ENCODE results near the gene MBD3L5.

The MBD3L5 gene

DNA sequence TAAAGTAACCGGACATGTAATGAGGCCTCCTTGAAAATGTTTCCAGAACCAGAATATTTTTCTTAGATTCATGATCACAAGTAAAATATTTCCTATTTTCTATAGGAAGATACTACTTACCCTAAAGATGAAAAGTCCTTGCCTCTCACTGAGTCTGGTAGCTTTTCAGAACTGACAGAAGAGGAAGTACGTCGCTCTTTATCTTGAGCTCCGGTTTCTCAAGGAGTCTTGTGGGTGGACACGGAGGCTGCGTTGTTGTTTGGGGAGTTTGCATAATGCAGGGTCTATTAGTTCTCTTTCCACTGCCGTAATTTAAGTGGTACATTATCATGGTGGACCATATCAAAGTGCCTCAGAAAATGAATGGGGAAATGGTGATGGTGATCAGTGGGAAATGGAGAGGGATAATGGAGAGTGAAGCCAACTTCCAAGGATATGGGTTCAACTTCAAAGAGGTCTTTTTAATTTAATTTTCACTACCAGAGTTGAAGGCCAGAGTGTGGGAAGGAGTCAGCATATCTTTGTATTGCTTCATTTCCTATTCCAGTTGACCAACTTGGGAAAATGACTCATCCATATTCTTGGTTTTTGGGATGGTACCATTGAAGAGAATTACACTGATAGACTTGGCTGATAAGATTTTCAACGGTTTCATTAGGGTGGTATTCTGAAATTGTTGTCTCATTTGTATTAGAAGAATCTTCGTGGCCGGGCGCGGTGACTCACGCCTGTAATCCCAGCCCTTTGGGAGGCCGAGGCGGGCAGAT, 32.5 kb upstream of the MBD3L5 start:
- TF ChIP-seq, protein P1, sequence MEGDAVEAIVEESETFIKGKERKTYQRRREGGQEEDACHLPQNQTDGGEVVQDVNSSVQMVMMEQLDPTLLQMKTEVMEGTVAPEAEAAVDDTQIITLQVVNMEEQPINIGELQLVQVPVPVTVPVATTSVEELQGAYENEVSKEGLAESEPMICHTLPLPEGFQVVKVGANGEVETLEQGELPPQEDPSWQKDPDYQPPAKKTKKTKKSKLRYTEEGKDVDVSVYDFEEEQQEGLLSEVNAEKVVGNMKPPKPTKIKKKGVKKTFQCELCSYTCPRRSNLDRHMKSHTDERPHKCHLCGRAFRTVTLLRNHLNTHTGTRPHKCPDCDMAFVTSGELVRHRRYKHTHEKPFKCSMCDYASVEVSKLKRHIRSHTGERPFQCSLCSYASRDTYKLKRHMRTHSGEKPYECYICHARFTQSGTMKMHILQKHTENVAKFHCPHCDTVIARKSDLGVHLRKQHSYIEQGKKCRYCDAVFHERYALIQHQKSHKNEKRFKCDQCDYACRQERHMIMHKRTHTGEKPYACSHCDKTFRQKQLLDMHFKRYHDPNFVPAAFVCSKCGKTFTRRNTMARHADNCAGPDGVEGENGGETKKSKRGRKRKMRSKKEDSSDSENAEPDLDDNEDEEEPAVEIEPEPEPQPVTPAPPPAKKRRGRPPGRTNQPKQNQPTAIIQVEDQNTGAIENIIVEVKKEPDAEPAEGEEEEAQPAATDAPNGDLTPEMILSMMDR (IDR thresholded peaks at IDR 0.05; ENCODE audit: low read depth, low read length): no peak

DNA sequence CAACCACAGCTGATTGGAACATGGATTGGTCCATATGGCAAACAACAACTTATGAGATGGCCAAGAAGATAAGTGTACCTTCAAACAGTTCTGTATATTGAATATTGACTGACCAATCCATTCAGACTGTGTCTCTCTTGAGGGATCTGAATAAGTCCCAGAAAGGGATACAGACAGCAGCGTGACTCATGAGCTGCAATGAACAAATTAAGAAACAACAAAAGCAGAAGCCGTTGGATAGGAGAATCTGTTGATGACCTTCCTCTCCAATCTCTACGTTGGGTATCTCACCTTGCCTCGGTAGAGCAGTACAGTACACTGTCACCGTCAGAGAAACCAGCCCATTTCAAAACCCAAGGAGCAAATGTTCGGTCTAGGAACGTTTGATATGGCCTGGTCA, 30.4 kb upstream of the MBD3L5 start:
- TF ChIP-seq, protein P1 (IDR thresholded peaks at IDR 0.05; ENCODE audit: low read depth, low read length): no peak
- Histone ChIP-seq H3K27me3 (ENCODE audit: insufficient read depth, low read depth, severe bottlenecking) (peaks cover 72% of the 10 kb centered on the region), H3K9me3 (ENCODE audit: severe bottlenecking) (peaks cover 2% of the 10 kb centered on the region), H3K4me3 (ENCODE audit: low read depth, low read length) (no peak overlapping the region), H3K36me3 (no peaks in the 10 kb centered on the region), H3K27ac (no peak overlapping the region)
- DNase-seq: no peak

More for the DNA sequence above, 32.5 kb upstream of the MBD3L5 start:
- H3K27ac ChIP-seq: no peak overlapping the region
- H3K4me3 ChIP-seq (ENCODE audit: low read depth, low read length): no peak overlapping the region
- H3K9me3 ChIP-seq (ENCODE audit: severe bottlenecking): peaks cover 3% of the 10 kb centered on the region
- no peaks in the 10 kb centered on the region for H3K36me3 ChIP-seq
- no peak for DNase-seq
- peaks cover 77% of the 10 kb centered on the region for H3K27me3 ChIP-seq (ENCODE audit: insufficient read depth, low read depth, severe bottlenecking)

DNA sequence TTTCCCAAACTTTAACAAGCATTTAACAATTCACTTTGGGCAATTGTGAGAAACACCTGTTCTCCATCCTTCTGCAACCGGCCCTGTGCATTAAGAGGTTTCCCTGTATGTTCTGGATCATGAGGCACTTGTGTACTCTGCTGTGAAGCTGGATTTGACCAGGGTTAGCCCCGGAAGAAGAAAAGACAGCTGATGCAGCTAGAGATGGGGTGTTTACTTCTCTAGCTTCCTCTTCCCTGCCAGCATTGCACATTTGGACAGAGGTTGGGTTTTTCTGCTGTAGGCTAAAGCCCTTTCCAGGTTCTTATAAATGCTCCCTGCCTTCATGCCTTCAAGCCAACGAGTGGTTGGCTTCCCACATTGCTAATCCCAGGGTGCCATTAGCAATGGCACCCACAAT, 30.0 kb upstream of the MBD3L5 start:
- Histone ChIP-seq H3K4me3 (ENCODE audit: low read depth, low read length) (no peak overlapping the region), H3K27ac (no peak overlapping the region), H3K27me3 (ENCODE audit: insufficient read depth, low read depth, severe bottlenecking) (peaks cover 75% of the 10 kb centered on the region), H3K36me3 (no peaks in the 10 kb centered on the region), H3K9me3 (ENCODE audit: severe bottlenecking) (no peaks in the 10 kb centered on the region)
- DNase-seq: no peak
- TF ChIP-seq, protein P1 (IDR thresholded peaks at IDR 0.05; ENCODE audit: low read depth, low read length): no peak

DNA sequence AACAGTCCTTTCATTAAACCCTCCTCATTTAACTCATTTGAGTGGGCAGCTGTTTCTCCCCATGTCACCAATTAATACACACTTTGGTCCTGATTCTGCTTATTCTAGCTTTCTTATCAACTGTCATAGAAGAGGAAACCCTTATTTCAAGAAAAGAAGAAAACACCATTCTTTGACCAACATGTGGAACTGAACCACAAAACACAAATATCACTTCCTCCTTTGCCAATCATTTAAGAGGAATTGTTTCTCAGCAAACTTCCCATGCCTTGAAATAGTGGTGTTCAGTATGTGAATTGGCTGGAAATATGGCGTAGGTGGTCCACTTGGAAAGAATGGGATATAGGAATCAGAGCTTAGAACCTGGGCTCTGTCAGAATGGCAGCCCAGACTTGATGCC, 29.6 kb upstream of the MBD3L5 start:
- TF ChIP-seq, protein P1 (IDR thresholded peaks at IDR 0.05; ENCODE audit: low read depth, low read length): no peak
- no peak for DNase-seq
- Histone ChIP-seq H3K9me3 (ENCODE audit: severe bottlenecking) (no peaks in the 10 kb centered on the region), H3K4me3 (ENCODE audit: low read depth, low read length) (no peak overlapping the region), H3K27me3 (ENCODE audit: insufficient read depth, low read depth, severe bottlenecking) (peaks cover 73% of the 10 kb centered on the region), H3K27ac (no peak overlapping the region), H3K36me3 (no peaks in the 10 kb centered on the region)

DNA sequence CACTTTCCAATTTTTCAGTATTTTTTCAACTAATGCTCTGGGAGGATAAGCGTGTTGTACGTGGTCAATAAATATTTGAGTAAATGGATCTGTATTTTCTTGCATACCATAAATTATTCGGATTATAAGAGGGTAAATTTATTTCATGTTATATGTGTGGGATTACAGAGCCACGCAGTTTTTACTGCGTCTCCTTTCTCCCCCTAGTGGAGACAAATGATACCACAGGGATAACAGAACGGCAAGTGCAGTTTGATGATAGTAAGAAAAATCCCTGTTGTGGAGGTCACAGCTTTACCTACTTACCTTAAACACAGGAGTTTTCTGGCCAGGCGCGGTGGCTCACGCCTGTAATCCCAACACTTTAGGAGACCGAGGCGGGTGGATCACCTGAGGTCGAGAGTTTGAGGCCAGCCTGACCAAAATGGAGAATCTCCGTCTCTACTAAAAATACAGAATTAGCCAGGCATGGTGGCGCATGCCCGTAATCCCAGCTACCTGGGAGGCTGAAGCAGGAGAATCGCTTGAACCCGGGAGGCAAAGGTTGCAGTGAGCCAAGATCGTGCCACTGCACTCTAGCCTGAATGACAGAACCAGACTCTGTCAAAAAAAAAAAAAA, 26.0 kb upstream of the MBD3L5 start:
- Histone ChIP-seq H3K27me3 (ENCODE audit: insufficient read depth, low read depth, severe bottlenecking) (peaks cover 52% of the 10 kb centered on the region), H3K36me3 (no peaks in the 10 kb centered on the region), H3K9me3 (ENCODE audit: severe bottlenecking) (no peaks in the 10 kb centered on the region), H3K27ac (no peak overlapping the region), H3K4me3 (ENCODE audit: low read depth, low read length) (no peak overlapping the region)
- DNase-seq: peak; percentile 14
- TF ChIP-seq, protein P1 (IDR thresholded peaks at IDR 0.05; ENCODE audit: low read depth, low read length): peak; percentile 38

Data from WERI-Rb-1 (cell line).